GM10266 (cell line): ENCODE measurements around the gene ADIG.

Experiments
- DNase-seq: peaks from one replicate; pipeline ENCODE4 v3.0.0; 2012; ENCODE audit errors: extremely low spot score
- CTCF ChIP-seq: IDR thresholded peaks from 2 replicates; pipeline ENCODE4 v1.5.1; 2012; ENCODE audit warnings: mild to moderate bottlenecking, low read depth; ENCODE audit not compliant: control insufficient read depth, insufficient read depth; ENCODE audit errors: missing control alignments

The ADIG gene

GRCh38 chr20:38573413-38573812 is 7.6 kb upstream of the ADIG start:
- no peak for TF ChIP-seq CTCF
- no peak for DNase-seq

GRCh38 chr20:38579219-38579910 is 1.6 kb upstream of the ADIG start:
- DNase-seq = no peak
- no peak for TF ChIP-seq CTCF

- no peak for TF ChIP-seq CTCF
- DNase-seq = no peak
These were observed 1.1 kb upstream of the ADIG start for GRCh38 chr20:38579921-38580320.

GRCh38 chr20:38581830-38582358 is 897 bp downstream of the ADIG start:
- no peak for TF ChIP-seq CTCF
- no peak for DNase-seq

- no peak for DNase-seq
- TF ChIP-seq CTCF = no peak
These were observed 2.3 kb downstream of the ADIG start for GRCh38 chr20:38583306-38583705.

- DNase-seq = no peak
- no peak for TF ChIP-seq CTCF
These were observed 3.2 kb downstream of the ADIG start for GRCh38 chr20:38584099-38584763.
